GM23248 (cell line): ENCODE results near the gene SPC24. TPM values are rescaled to one million over a fixed set of nuclear protein-coding genes. Genes with fewer than 3 reads are reported as not detected.
"Not testable (repeated sequence)": the region's sequence is repeated elsewhere in the genome, so short reads cannot be mapped to it uniquely, and the experiment has no call there.

Experiments used
- DNase-seq: peaks from one replicate; pipeline ENCODE4 v3.0.0-alpha.2; 2015
- H2AFZ ChIP-seq: fragments of 200-600 bp; sonication (generic); 2 replicates; pipeline ENCODE4 v1.6.1; 2016; ENCODE audit warnings: antibody characterized with exemption
- H3F3A ChIP-seq: fragments of 200-600 bp; sonication (generic); 2 replicates; pipeline ENCODE4 v1.6.1; 2016; ENCODE audit warnings: mild to moderate bottlenecking, antibody characterized with exemption, mixed run types; ENCODE audit not compliant: insufficient read depth
- H3K27ac ChIP-seq: fragments of 200-600 bp; sonication (generic); 2 replicates; pipeline ENCODE4 v1.5.1; 2016; ENCODE audit warnings: mild to moderate bottlenecking
- H3K27me3 ChIP-seq: fragments of 200-600 bp; sonication (generic); replicated peaks from 2 replicates; pipeline ENCODE4 v1.6.1; 2016; ENCODE audit warnings: mild to moderate bottlenecking; ENCODE audit not compliant: insufficient read depth
- H3K36me3 ChIP-seq: fragments of 200-600 bp; sonication (generic); 2 replicates; pipeline ENCODE4 v1.6.1; 2016; ENCODE audit warnings: low read depth, mild to moderate bottlenecking
- H3K4me1 ChIP-seq: fragments of 200-600 bp; sonication (generic); 2 replicates; pipeline ENCODE4 v1.6.1; 2016; ENCODE audit warnings: mild to moderate bottlenecking; ENCODE audit not compliant: insufficient read depth
- H3K4me2 ChIP-seq: fragments of 200-600 bp; sonication (generic); one replicate; pipeline ENCODE4 v1.6.1; 2016; ENCODE audit warnings: mild to moderate bottlenecking; ENCODE audit not compliant: unreplicated experiment
- H3K4me3 ChIP-seq: fragments of 200-600 bp; sonication (generic); 2 replicates; pipeline ENCODE4 v1.5.1; 2016; ENCODE audit warnings: mild to moderate bottlenecking
- H3K79me2 ChIP-seq: fragments of 200-600 bp; sonication (generic); 2 replicates; pipeline ENCODE4 v1.6.1; 2016; ENCODE audit warnings: mild to moderate bottlenecking; ENCODE audit not compliant: insufficient read depth
- H3K9ac ChIP-seq: fragments of 200-600 bp; sonication (generic); 2 replicates; pipeline ENCODE4 v1.6.1; 2016; ENCODE audit warnings: mild to moderate bottlenecking
- H3K9me2 ChIP-seq: fragments of 200-600 bp; sonication (generic); 2 replicates; pipeline ENCODE4 v1.6.1; 2016; ENCODE audit warnings: mixed run types, mild to moderate bottlenecking, moderate library complexity; ENCODE audit not compliant: insufficient read depth
- H3K9me3 ChIP-seq: fragments of 200-600 bp; sonication (generic); one replicate; pipeline ENCODE4 v1.6.1; 2017; ENCODE audit warnings: low read depth
- H4K20me1 ChIP-seq: fragments of 200-600 bp; sonication (generic); 2 replicates; pipeline ENCODE4 v1.6.0; 2016; ENCODE audit not compliant: insufficient read depth
- EZH2 ChIP-seq: fragments of 200-600 bp; sonication (generic); IDR thresholded peaks from 2 replicates; pipeline ENCODE4 v1.6.1; 2018; ENCODE audit warnings: antibody characterized with exemption, mild to moderate bottlenecking; ENCODE audit not compliant: insufficient read depth, poor library complexity, severe bottlenecking
- EZH2phosphoT487 ChIP-seq: fragments of 200-600 bp; sonication (generic); IDR thresholded peaks from 2 replicates; pipeline ENCODE4 v1.6.1; 2018; ENCODE audit warnings: antibody characterized with exemption, moderate library complexity, mild to moderate bottlenecking, low read depth; ENCODE audit not compliant: insufficient read depth
- WGBS, 2 experiments: methylation state at CpG; one replicate each; pipeline ENCODE4 v1.1.6; 2015 to 2017; ENCODE audit warnings: low lambda C conversion rate in 2 of 2, low coverage in 1 of 2; ENCODE audit errors: missing lambda C conversion rate in 2 of 2; 5-methylcytosine and 5-hydroxymethylcytosine counted together
- in situ Hi-C: fragments of 300-500 bp; cut with MboI; formaldehyde crosslinking; loops from 2 replicates; pipeline ENCODE4 v1.15.0; 2020
- polyA plus RNA-seq: library from polyadenylated mRNA; unstranded; fragments of >200 nt; fragmentation: Nextera tagmentation; extraction: Ambion mirVana; gene quantifications from 2 replicates; pipeline ENCODE4 v1.2.1, GENCODE V29; 2016
- total RNA-seq: library from RNA; depleted of rRNA; stranded (reverse); fragments of >200 nt; shearing (Covaris generic); gene quantifications from 2 replicates; pipeline ENCODE4 v1.2.3, GENCODE V29; 2014

The SPC24 gene
- total and polyA plus RNA-seq, 2 experiments from 2014 or later = 14.8 to 19.8 TPM

GRCh38 chr19:11125994-11126685, 29.4 kb downstream of the SPC24 start:
- no peaks in the 10 kb centered on the region for H3K27me3 ChIP-seq
- H2AFZ ChIP-seq = no peak overlapping the region
- no peaks in the 10 kb centered on the region for H3K79me2 ChIP-seq
- no peak overlapping the region for H3K4me3 ChIP-seq
- H3K9me3 ChIP-seq = no peaks in the 10 kb centered on the region
- no peaks in the 10 kb centered on the region for H4K20me1 ChIP-seq
- peak; percentile 84 for DNase-seq
- H3K4me1 ChIP-seq = no peaks in the 10 kb centered on the region
- TF ChIP-seq EZH2phosphoT487 (no peak), EZH2 (no peak)
- 0 out of 2 replicates have a peak, but pooled peaks cover under 1% of the 10 kb centered on the region for H3F3A ChIP-seq
- H3K36me3 ChIP-seq = peaks cover 17% of the 10 kb centered on the region; the same call in 1 of the 2 replicates
- in situ Hi-C loops = no loop called here
- H3K4me2 ChIP-seq = no peak overlapping the region
- H3K9me2 ChIP-seq = no peaks in the 10 kb centered on the region
- WGBS, 2 experiments = 60 to 61% methylated on average over 11 of the region's 11 CpGs
- H3K9ac ChIP-seq = no peak overlapping the region
- H3K27ac ChIP-seq = no peak overlapping the region

- H3K4me1 ChIP-seq, DNase-seq, H3K27me3 ChIP-seq, in situ Hi-C loops, H3K27ac ChIP-seq, H3K9me3 ChIP-seq, H3K9ac ChIP-seq, H4K20me1 ChIP-seq, H3K4me3 ChIP-seq, H3K79me2 ChIP-seq, H2AFZ ChIP-seq, H3K4me2 ChIP-seq, H3K9me2 ChIP-seq, H3F3A ChIP-seq: not testable (repeated sequence)
- peaks cover 11% of the 10 kb centered on the region; the same call in 1 of the 2 replicates for H3K36me3 ChIP-seq
- WGBS, 2 experiments = 86% methylated on average over 4 of the region's 4 CpGs
Measured at GRCh38 chr19:11124157-11124556, 31.4 kb downstream of the SPC24 start.

DNA sequence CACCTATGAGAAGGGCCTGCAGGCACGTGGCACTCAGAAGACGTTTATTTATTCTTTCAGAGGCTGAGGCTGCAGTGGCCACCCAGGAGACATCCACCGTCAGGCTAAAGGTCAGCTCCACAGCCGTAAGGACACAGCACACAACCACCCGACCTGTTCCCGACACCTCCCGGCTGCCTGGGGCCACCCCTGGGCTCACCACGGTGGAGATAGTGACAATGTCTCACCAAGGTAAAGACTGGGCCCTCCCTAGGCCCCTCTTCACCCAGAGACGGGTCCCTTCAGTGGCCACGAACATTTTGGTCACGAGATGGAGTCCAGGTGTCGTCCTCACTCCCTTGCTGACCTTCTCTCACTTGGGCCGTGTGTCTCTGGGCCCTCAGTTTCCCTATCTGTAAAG, 32.5 kb downstream of the SPC24 start:
- H3K9ac ChIP-seq = no peak overlapping the region
- H2AFZ ChIP-seq = no peak overlapping the region
- H3K27me3 ChIP-seq = no peaks in the 10 kb centered on the region
- no peaks in the 10 kb centered on the region for H3K9me3 ChIP-seq
- 0 out of 2 replicates have a peak, but pooled peaks cover 4% of the 10 kb centered on the region for H3F3A ChIP-seq
- no peaks in the 10 kb centered on the region for H4K20me1 ChIP-seq
- no peak overlapping the region for H3K4me2 ChIP-seq
- WGBS, 2 experiments = 82 to 87% methylated on average over 13 of the region's 13 CpGs
- DNase-seq = no peak
- no peaks in the 10 kb centered on the region for H3K4me1 ChIP-seq
- no peaks in the 10 kb centered on the region for H3K9me2 ChIP-seq
- peaks cover 15% of the 10 kb centered on the region; the same call in 1 of the 2 replicates for H3K36me3 ChIP-seq
- no peaks in the 10 kb centered on the region for H3K79me2 ChIP-seq
- TF ChIP-seq EZH2 (no peak), EZH2phosphoT487 (no peak)
- H3K27ac ChIP-seq = no peak overlapping the region
- in situ Hi-C loops = no loop called here
- H3K4me3 ChIP-seq = no peak overlapping the region

DNA sequence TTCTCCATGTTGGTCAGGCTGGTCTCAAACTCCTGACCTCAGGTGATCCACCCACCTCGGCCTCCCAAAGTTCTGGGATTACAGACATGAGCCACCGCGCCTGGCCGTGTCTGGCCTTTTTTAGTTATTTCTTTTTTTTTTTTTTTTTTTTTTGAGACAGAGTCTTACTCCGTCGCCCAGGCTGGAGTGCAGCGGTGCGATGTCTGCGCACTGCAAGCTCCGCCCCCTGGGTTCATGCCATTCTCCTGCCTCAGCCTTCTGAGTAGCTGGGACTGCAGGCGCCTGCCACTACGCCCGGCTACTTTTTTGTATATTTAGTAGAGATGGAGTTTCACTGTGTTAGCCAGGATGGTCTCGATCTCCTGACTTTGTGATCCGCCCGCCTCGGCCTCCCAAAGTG, 33.6 kb downstream of the SPC24 start:
- DNase-seq, H3K4me1 ChIP-seq, H2AFZ ChIP-seq, H3F3A ChIP-seq, H3K9ac ChIP-seq, H3K9me3 ChIP-seq, H3K79me2 ChIP-seq, H3K27ac ChIP-seq, H4K20me1 ChIP-seq, in situ Hi-C loops, H3K27me3 ChIP-seq, H3K4me3 ChIP-seq, H3K9me2 ChIP-seq, H3K4me2 ChIP-seq: not testable (repeated sequence)
- H3K36me3 ChIP-seq = peaks cover 19% of the 10 kb centered on the region; the same call in 1 of the 2 replicates
- 91 to 96% methylated on average over 11 to 17 of the region's 17 CpGs for WGBS, 2 experiments

- Histone ChIP-seq H3K4me3 (no peak overlapping the region), H3K9me2 (no peaks in the 10 kb centered on the region), H3K4me2 (no peak overlapping the region), H3K79me2 (no peaks in the 10 kb centered on the region), H3K36me3 (peaks cover 17% of the 10 kb centered on the region; the same call in 1 of the 2 replicates), H3K4me1 (no peaks in the 10 kb centered on the region), H3F3A (0 out of 2 replicates have a peak, but pooled peaks cover 4% of the 10 kb centered on the region), H3K27me3 (no peaks in the 10 kb centered on the region), H3K27ac (no peak overlapping the region), H3K9ac (no peak overlapping the region), H2AFZ (no peak overlapping the region), H3K9me3 (no peaks in the 10 kb centered on the region), H4K20me1 (no peaks in the 10 kb centered on the region)
- TF ChIP-seq EZH2phosphoT487 (no peak), EZH2 (no peak)
- in situ Hi-C loops = no loop called here
- no peak for DNase-seq
- 90 to 92% methylated on average over 9 of the region's 9 CpGs for WGBS, 2 experiments
Measured at GRCh38 chr19:11116507-11116906, 39.1 kb downstream of the SPC24 start.
